GM21367 (cell line): ENCODE data around the gene TBL3.

Experiments used
- ATAC-seq: cut with Tn5 transposase; IDR thresholded peaks from one replicate; pipeline ENCODE4 v1.9.1; 2021; ENCODE audit not compliant: unreplicated experiment

The TBL3 gene

GRCh38 chr16:1963806-1964505, 7.9 kb upstream of the TBL3 start:
- ATAC-seq: no peak

GRCh38 chr16:1964506-1965395, 7.1 kb upstream of the TBL3 start, which contains the start of gene RPS2:
Gene RPS2, minus strand, starts transcription at chr16:1964826. Its CDS starts 201 bp downstream, at chr16:1964625.
- peak; percentile 61 for ATAC-seq

- ATAC-seq: no peak
These were observed 6.4 kb upstream of the TBL3 start for GRCh38 chr16:1965396-1966001.

- no peak for ATAC-seq
These were observed 5.4 kb upstream of the TBL3 start, which contains the start of gene RNF151 for GRCh38 chr16:1966460-1966859. Gene RNF151, plus strand, starts transcription at chr16:1966856. Its CDS starts 26 bp downstream, at chr16:1966882.

GRCh38 chr16:1968146-1968953, 3.5 kb upstream of the TBL3 start:
- no peak for ATAC-seq

- ATAC-seq: no peak
These were observed 631 bp downstream of the TBL3 start for GRCh38 chr16:1972490-1972877.

- ATAC-seq: no peak
These were observed 1.8 kb downstream of the TBL3 start for GRCh38 chr16:1973461-1974156.

GRCh38 chr16:1974157-1975070, 2.6 kb downstream of the TBL3 start:
- no peak for ATAC-seq

- ATAC-seq: no peak
These were observed 3.8 kb downstream of the TBL3 start for GRCh38 chr16:1975432-1976215.

- ATAC-seq: no peak
These were observed 4.3 kb downstream of the TBL3 start for GRCh38 chr16:1976216-1976520.

GRCh38 chr16:1976951-1977874, 5.4 kb downstream of the TBL3 start:
- no peak for ATAC-seq

- no peak for ATAC-seq
These were observed 6.0 kb downstream of the TBL3 start for GRCh38 chr16:1977875-1978268.

- ATAC-seq: no peak
These were observed 6.7 kb downstream of the TBL3 start for GRCh38 chr16:1978476-1979120.

GRCh38 chr16:1979271-1980029, 7.6 kb downstream of the TBL3 start:
- ATAC-seq: no peak

GRCh38 chr16:1980030-1980769, 8.3 kb downstream of the TBL3 start:
- ATAC-seq: no peak

- ATAC-seq: no peak
These were observed 8.9 kb downstream of the TBL3 start for GRCh38 chr16:1980770-1981087.
